ENCODE results near the gene KIAA1958.
"Not testable (repeated sequence)": the region's sequence is repeated elsewhere in the genome, so short reads cannot be mapped to it uniquely, and the experiment has no call there.

KIAA1958 gene

GRCh38 chr9:112669326-112669725 lies 182.7 kb downstream of the KIAA1958 start:
- no peak for DNase-seq

- DNase-seq = no peak
These were observed 184.5 kb downstream of the KIAA1958 start for GRCh38 chr9:112670991-112671625.

GRCh38 chr9:112673221-112673620 lies 186.6 kb downstream of the KIAA1958 start:
- not testable (repeated sequence) for DNase-seq

GRCh38 chr9:112677040-112677439 lies 190.4 kb downstream of the KIAA1958 start:
- no peak for DNase-seq

GRCh38 chr9:112680731-112681402 lies 194.2 kb downstream of the KIAA1958 start:
- DNase-seq = no peak

GRCh38 chr9:112689161-112689740 lies 202.6 kb downstream of the KIAA1958 start:
- DNase-seq = no peak

GRCh38 chr9:112694706-112695555 lies 208.3 kb downstream of the KIAA1958 start:
- DNase-seq = no peak

- no peak for DNase-seq
These were observed 209.8 kb downstream of the KIAA1958 start for GRCh38 chr9:112696461-112696860.

GRCh38 chr9:112699230-112699629 lies 212.6 kb downstream of the KIAA1958 start:
- peak; percentile 7 for DNase-seq

- no peak for DNase-seq
These were observed 213.5 kb downstream of the KIAA1958 start for GRCh38 chr9:112700085-112700484.

- no peak for DNase-seq
These were observed 216.7 kb downstream of the KIAA1958 start for GRCh38 chr9:112703304-112703703.

GRCh38 chr9:112705768-112706427 lies 219.3 kb downstream of the KIAA1958 start:
- DNase-seq = no peak

- DNase-seq = no peak
These were observed 224.5 kb downstream of the KIAA1958 start for GRCh38 chr9:112711050-112711689.

GRCh38 chr9:112712678-112713077 lies 226.1 kb downstream of the KIAA1958 start:
- DNase-seq = no peak

GRCh38 chr9:112717661-112718331 lies 231.2 kb downstream of the KIAA1958 start, which contains the start of gene INIP:
Gene INIP, minus strand, starts transcription at chr9:112718117. Its CDS starts 1,632 bp downstream, at chr9:112716485.
- DNase-seq = peak; percentile 98
